GM12892 (cell line): ENCODE measurements around the gene ZCWPW2.

Source experiments
- POLR2A ChIP-seq: IDR thresholded peaks from 2 replicates; pipeline ENCODE4 v1.6.1; 2011; ENCODE audit warnings: low read depth, low read length, control low read depth
- POLR2AphosphoS5 ChIP-seq: IDR thresholded peaks from 2 replicates; pipeline ENCODE4 v1.6.1; 2011; ENCODE audit warnings: low read depth, low read length, control low read depth
- TAF1 ChIP-seq: IDR thresholded peaks from 2 replicates; pipeline ENCODE4 v1.6.1; 2011; ENCODE audit warnings: low read depth, mild to moderate bottlenecking, control low read depth, low read length, borderline replicate concordance

- TF ChIP-seq POLR2A, result no peak
- TF ChIP-seq POLR2AphosphoS5, result no peak
- TF ChIP-seq TAF1, result no peak
Observed at GRCh38 chr3:28335246-28335645, 13.3 kb upstream of the ZCWPW2 start.
